MM.1S (cell line): Measurements from ENCODE around the gene TFDP2.
A peak's percentile ranks its signal among the peaks of the same experiment; 100 is the strongest.

Experiments
- DNase-seq: peaks from one replicate; pipeline ENCODE4 v3.0.0-alpha.2; 2015
- H2AFZ ChIP-seq: fragments of 300-600 bp; sonication (generic); 2 replicates; pipeline ENCODE4 v1.6.0; 2016; ENCODE audit warnings: antibody characterized with exemption, low read length
- H3F3A ChIP-seq: fragments of 300-600 bp; sonication (generic); 2 replicates; pipeline ENCODE4 v1.6.1; 2016; ENCODE audit warnings: mild to moderate bottlenecking, antibody characterized with exemption, low read length, moderate library complexity, mixed read lengths; ENCODE audit not compliant: insufficient read depth
- H3K27ac ChIP-seq: fragments of 300-600 bp; sonication (generic); 2 replicates; pipeline ENCODE4 v1.5.1; 2016; ENCODE audit warnings: mild to moderate bottlenecking, low read length
- H3K27me3 ChIP-seq: fragments of 300-600 bp; sonication (generic); replicated peaks from 2 replicates; pipeline ENCODE4 v1.6.0; 2016; ENCODE audit warnings: low read length; ENCODE audit not compliant: insufficient read depth
- H3K36me3 ChIP-seq: fragments of 300-600 bp; sonication (generic); replicated peaks from 2 replicates; pipeline ENCODE4 v1.6.1; 2016; ENCODE audit warnings: mild to moderate bottlenecking, low read length, mixed read lengths; ENCODE audit not compliant: insufficient read depth
- H3K4me1 ChIP-seq: fragments of 300-600 bp; sonication (generic); 2 replicates; pipeline ENCODE4 v1.6.1; 2016; ENCODE audit warnings: low read length, mixed read lengths
- H3K4me2 ChIP-seq: fragments of 300-600 bp; sonication (generic); 2 replicates; pipeline ENCODE4 v1.6.0; 2016; ENCODE audit warnings: low read depth, low read length
- H3K4me3 ChIP-seq: fragments of 300-600 bp; sonication (generic); 2 replicates; pipeline ENCODE4 v1.5.1; 2016; ENCODE audit warnings: low read length, mixed read lengths
- H3K79me2 ChIP-seq: fragments of 300-600 bp; sonication (generic); 2 replicates; pipeline ENCODE4 v1.6.1; 2016; ENCODE audit warnings: mixed run types, low read length, mixed read lengths
- H3K9ac ChIP-seq: fragments of 300-600 bp; sonication (generic); 2 replicates; pipeline ENCODE4 v1.6.1; 2016; ENCODE audit warnings: low read length, mixed read lengths
- H3K9me2 ChIP-seq: fragments of 300-600 bp; sonication (generic); replicated peaks from 2 replicates; pipeline ENCODE4 v1.6.1; 2016; ENCODE audit warnings: mild to moderate bottlenecking, low read length, mixed read lengths; ENCODE audit not compliant: insufficient read depth
- H3K9me3 ChIP-seq: fragments of 300-600 bp; sonication (generic); replicated peaks from 2 replicates; pipeline ENCODE4 v1.6.1; 2016; ENCODE audit warnings: mild to moderate bottlenecking, low read length, mixed read lengths; ENCODE audit not compliant: insufficient read depth
- H4K20me1 ChIP-seq: fragments of 300-600 bp; sonication (generic); 2 replicates; pipeline ENCODE4 v1.6.1; 2016; ENCODE audit warnings: mild to moderate bottlenecking, low read length, moderate library complexity, mixed read lengths; ENCODE audit not compliant: insufficient read depth
- CTCF ChIP-seq: fragments of 300-600 bp; sonication (generic); IDR thresholded peaks from 2 replicates; pipeline ENCODE4 v1.5.1; 2016; ENCODE audit warnings: antibody characterized with exemption, low read length, mixed read lengths
- EZH2 ChIP-seq: fragments of 300-600 bp; sonication (generic); optimal IDR thresholded peaks from 2 replicates; pipeline ENCODE3; 2017; ENCODE audit warnings: low read depth, mild to moderate bottlenecking, antibody characterized with exemption, low read length, mixed read lengths
- EZH2phosphoT487 ChIP-seq: fragments of 300-600 bp; sonication (generic); IDR thresholded peaks from 2 replicates; pipeline ENCODE4 v1.6.1; 2018; ENCODE audit warnings: antibody characterized with exemption, low read length

The TFDP2 gene

GRCh38 chr3:142029791-142030190 is 119.6 kb downstream of the TFDP2 start:
- H3K36me3 ChIP-seq, result no peaks in the 10 kb centered on the region
- H3K4me2 ChIP-seq, result no peak overlapping the region
- no peak overlapping the region for H3K9ac ChIP-seq
- no peak overlapping the region for H3K4me3 ChIP-seq
- H3K4me1 ChIP-seq, result no peaks in the 10 kb centered on the region
- no peaks in the 10 kb centered on the region for H3K27me3 ChIP-seq
- H4K20me1 ChIP-seq, result no peaks in the 10 kb centered on the region
- H3K9me2 ChIP-seq, result no peaks in the 10 kb centered on the region
- H3K9me3 ChIP-seq, result no peaks in the 10 kb centered on the region
- DNase-seq, result no peak
- TF ChIP-seq CTCF, result no peak
- TF ChIP-seq EZH2phosphoT487, result no peak
- no peak for TF ChIP-seq EZH2
- no peak overlapping the region for H3K27ac ChIP-seq
- no peaks in the 10 kb centered on the region for H3F3A ChIP-seq
- no peaks in the 10 kb centered on the region for H3K79me2 ChIP-seq
- H2AFZ ChIP-seq, result no peak overlapping the region

GRCh38 chr3:142029052-142029642 is 120.2 kb downstream of the TFDP2 start:
- no peaks in the 10 kb centered on the region for H4K20me1 ChIP-seq
- no peak overlapping the region for H3K9ac ChIP-seq
- H3F3A ChIP-seq, result no peaks in the 10 kb centered on the region
- H3K4me1 ChIP-seq, result no peaks in the 10 kb centered on the region
- no peak overlapping the region for H2AFZ ChIP-seq
- no peak overlapping the region for H3K4me2 ChIP-seq
- DNase-seq, result no peak
- TF ChIP-seq CTCF (no peak), EZH2 (no peak), EZH2phosphoT487 (no peak)
- H3K9me2 ChIP-seq, result no peaks in the 10 kb centered on the region
- H3K27me3 ChIP-seq, result no peaks in the 10 kb centered on the region
- no peaks in the 10 kb centered on the region for H3K9me3 ChIP-seq
- H3K4me3 ChIP-seq, result no peak overlapping the region
- no peak overlapping the region for H3K27ac ChIP-seq
- H3K79me2 ChIP-seq, result no peaks in the 10 kb centered on the region
- no peaks in the 10 kb centered on the region for H3K36me3 ChIP-seq

GRCh38 chr3:142028243-142028777 is 121.0 kb downstream of the TFDP2 start:
- TF ChIP-seq CTCF (no peak), EZH2phosphoT487 (no peak), EZH2 (no peak)
- DNase-seq, result peak; percentile 53
- H3K27ac ChIP-seq, result no peak overlapping the region
- H3K4me3 ChIP-seq, result peak overlapping the region; percentile 24; the same call in 1 of the 2 replicates
- no peaks in the 10 kb centered on the region for H3K9me2 ChIP-seq
- H3K4me2 ChIP-seq, result peak overlapping the region; percentile 25; the same call in 1 of the 2 replicates
- no peaks in the 10 kb centered on the region for H3F3A ChIP-seq
- H2AFZ ChIP-seq, result no peak overlapping the region
- no peaks in the 10 kb centered on the region for H3K79me2 ChIP-seq
- H3K9ac ChIP-seq, result no peak overlapping the region
- no peaks in the 10 kb centered on the region for H3K4me1 ChIP-seq
- H3K36me3 ChIP-seq, result no peaks in the 10 kb centered on the region
- no peaks in the 10 kb centered on the region for H3K9me3 ChIP-seq
- H3K27me3 ChIP-seq, result no peaks in the 10 kb centered on the region
- no peaks in the 10 kb centered on the region for H4K20me1 ChIP-seq
